ENCODE results near the gene JARID2.

JARID2 gene

GRCh38 chr6:15461127-15461944 lies 215.5 kb downstream of the JARID2 start:
- H3K4me3 ChIP-seq (ENCODE audit: low read depth, low read length) = no peak overlapping the region
- DNase-seq (ENCODE audit: low read depth, low spot score) = no peak
- POLR2A ChIA-PET = no interaction called here
- no peak for TF ChIP-seq CTCF (IDR thresholded peaks at IDR 0.05; ENCODE audit: insufficient read depth, low read length, missing control alignments)
- CTCF ChIA-PET = interaction anchor here (1.9 kb wide), 1 partner anchor 29 kb away, joined by 6 read pairs; no protein-coding TSS in a partner anchor

GRCh38 chr6:15462256-15462655 lies 216.4 kb downstream of the JARID2 start:
- ChIA-PET POLR2A (no interaction called here), CTCF (interaction anchor here (1.1 to 2.4 kb wide), 4 partner anchors 9 to 1251 kb away, joined by 3 to 9 read pairs (median 4); no protein-coding TSS in a partner anchor)
- DNase-seq (ENCODE audit: low read depth, low spot score) = no peak
- no peak for TF ChIP-seq CTCF (IDR thresholded peaks at IDR 0.05; ENCODE audit: insufficient read depth, low read length, missing control alignments)
- H3K4me3 ChIP-seq (ENCODE audit: low read depth, low read length) = no peak overlapping the region

- ChIA-PET CTCF (interaction anchor here (0.6 to 2.5 kb wide), 10 partner anchors 8 to 1251 kb away, joined by 3 to 9 read pairs (median 4); no protein-coding TSS in a partner anchor), POLR2A (no interaction called here)
- no peak for DNase-seq (ENCODE audit: low read depth, low spot score)
- TF ChIP-seq CTCF (IDR thresholded peaks at IDR 0.05; ENCODE audit: insufficient read depth, low read length, missing control alignments) = no peak
- no peak overlapping the region for H3K4me3 ChIP-seq (ENCODE audit: low read depth, low read length)
Observed at GRCh38 chr6:15462717-15463525, 217.1 kb downstream of the JARID2 start.

- TF ChIP-seq CTCF (IDR thresholded peaks at IDR 0.05; ENCODE audit: insufficient read depth, low read length, missing control alignments) = peak; percentile 56
- no peak overlapping the region for H3K4me3 ChIP-seq (ENCODE audit: low read depth, low read length)
- DNase-seq (ENCODE audit: low read depth, low spot score) = no peak
- CTCF ChIA-PET = interaction anchor here (0.7 to 2.5 kb wide), 8 partner anchors 12 to 159 kb away, joined by 3 to 9 read pairs (median 5); no protein-coding TSS in a partner anchor
- POLR2A ChIA-PET = no interaction called here
Observed at GRCh38 chr6:15464211-15464725, 218.4 kb downstream of the JARID2 start.

- no peak for DNase-seq (ENCODE audit: low read depth, low spot score)
- no peak for TF ChIP-seq CTCF (IDR thresholded peaks at IDR 0.05; ENCODE audit: insufficient read depth, low read length, missing control alignments)
- ChIA-PET POLR2A (no interaction called here), CTCF (interaction anchor here (2.5 kb wide), 1 partner anchor 11 kb away, joined by 6 read pairs; no protein-coding TSS in a partner anchor)
- no peak overlapping the region for H3K4me3 ChIP-seq (ENCODE audit: low read depth, low read length)
Observed at GRCh38 chr6:15465212-15465611, 219.3 kb downstream of the JARID2 start.
